GM12872 (cell line): ENCODE data around the gene ST13.

Source experiments
- TF ChIP-seq, protein P1 (sequence below): IDR thresholded peaks from 3 replicates; pipeline ENCODE4 v1.5.1; 2011; ENCODE audit warnings: low read depth, mild to moderate bottlenecking, low read length, moderate library complexity; ENCODE audit not compliant: insufficient read depth

The ST13 gene

GRCh38 chr22:40799008-40799407 lies 57.4 kb downstream of the ST13 start:
- TF ChIP-seq, protein P1, sequence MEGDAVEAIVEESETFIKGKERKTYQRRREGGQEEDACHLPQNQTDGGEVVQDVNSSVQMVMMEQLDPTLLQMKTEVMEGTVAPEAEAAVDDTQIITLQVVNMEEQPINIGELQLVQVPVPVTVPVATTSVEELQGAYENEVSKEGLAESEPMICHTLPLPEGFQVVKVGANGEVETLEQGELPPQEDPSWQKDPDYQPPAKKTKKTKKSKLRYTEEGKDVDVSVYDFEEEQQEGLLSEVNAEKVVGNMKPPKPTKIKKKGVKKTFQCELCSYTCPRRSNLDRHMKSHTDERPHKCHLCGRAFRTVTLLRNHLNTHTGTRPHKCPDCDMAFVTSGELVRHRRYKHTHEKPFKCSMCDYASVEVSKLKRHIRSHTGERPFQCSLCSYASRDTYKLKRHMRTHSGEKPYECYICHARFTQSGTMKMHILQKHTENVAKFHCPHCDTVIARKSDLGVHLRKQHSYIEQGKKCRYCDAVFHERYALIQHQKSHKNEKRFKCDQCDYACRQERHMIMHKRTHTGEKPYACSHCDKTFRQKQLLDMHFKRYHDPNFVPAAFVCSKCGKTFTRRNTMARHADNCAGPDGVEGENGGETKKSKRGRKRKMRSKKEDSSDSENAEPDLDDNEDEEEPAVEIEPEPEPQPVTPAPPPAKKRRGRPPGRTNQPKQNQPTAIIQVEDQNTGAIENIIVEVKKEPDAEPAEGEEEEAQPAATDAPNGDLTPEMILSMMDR: no peak

GRCh38 chr22:40797427-40797826 lies 59.0 kb downstream of the ST13 start:
- TF ChIP-seq, protein P1: no peak

GRCh38 chr22:40792451-40792850 lies 64.0 kb downstream of the ST13 start:
- TF ChIP-seq, protein P1: no peak

- TF ChIP-seq, protein P1: no peak
Observed at GRCh38 chr22:40791241-40791640, 65.2 kb downstream of the ST13 start.

- TF ChIP-seq, protein P1: no peak
Observed at GRCh38 chr22:40789131-40789530, 67.3 kb downstream of the ST13 start.

DNA sequence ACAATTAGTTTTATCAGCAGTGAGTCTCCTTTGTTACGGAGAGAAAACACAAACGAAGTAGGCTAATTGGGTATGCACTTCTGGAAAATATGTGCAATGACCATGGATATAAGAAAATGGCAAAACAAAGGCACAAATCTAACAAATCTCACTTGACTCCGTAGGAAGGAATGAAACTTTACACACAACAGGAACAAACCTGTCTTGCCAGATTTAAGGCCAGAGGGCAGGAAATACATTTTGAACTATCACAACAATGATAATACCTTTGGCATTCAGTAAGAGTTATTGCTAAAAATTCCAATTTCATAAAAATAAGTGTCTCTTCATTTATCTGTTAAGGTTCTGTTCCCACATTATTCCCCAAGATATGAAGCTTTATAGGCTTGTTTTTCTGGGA lies 73.9 kb downstream of the ST13 start:
- TF ChIP-seq, protein P1: no peak
